HG03521 (cell line): Measurements from ENCODE around the gene SHQ1.
"Not testable (repeated sequence)": the region's sequence is repeated elsewhere in the genome, so short reads cannot be mapped to it uniquely, and the experiment has no call there.

Experiments used
- ATAC-seq: cut with Tn5 transposase; IDR thresholded peaks from one replicate; pipeline ENCODE4 v1.9.1; 2021; ENCODE audit warnings: mild to moderate bottlenecking, moderate library complexity; ENCODE audit not compliant: unreplicated experiment

The SHQ1 gene

DNA sequence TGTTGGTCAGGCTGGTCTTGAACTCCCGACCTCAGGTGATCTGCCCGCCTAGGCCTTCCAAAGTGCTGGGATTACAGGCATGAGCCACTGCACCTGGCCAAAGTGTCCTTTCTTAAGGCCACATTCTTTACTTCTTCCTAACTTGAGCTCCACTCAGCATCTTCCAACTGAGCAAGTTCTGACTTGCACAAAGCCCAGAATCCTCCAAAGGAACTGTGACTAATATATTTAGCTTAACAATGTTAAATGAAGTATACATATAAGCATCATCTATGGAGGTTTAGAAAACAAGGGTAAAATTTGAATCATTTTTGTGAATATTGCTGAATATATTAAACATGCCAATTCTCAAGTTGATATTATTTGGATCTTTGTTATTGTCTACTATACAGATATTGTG, 93.7 kb downstream of the SHQ1 start:
- no peak for ATAC-seq

DNA sequence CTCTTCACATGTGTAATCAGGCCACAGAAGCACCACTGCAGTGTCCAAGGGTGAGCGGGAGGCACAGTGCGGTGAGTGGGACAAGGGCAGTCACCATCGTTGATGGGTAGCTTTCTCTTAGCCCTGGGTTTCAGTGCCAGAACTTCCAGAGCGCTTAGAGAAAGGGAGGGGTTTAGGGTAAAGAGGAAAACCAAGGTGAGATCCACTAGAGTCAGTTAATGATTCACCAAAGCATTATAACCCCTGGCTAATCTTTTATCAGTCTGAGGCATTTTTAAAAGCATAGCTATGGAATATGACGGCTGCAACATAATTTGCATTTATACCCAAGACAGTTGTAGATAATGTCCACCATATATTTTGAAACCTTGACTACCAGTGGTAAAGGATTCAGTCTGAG, 94.8 kb downstream of the SHQ1 start:
- ATAC-seq: no peak

DNA sequence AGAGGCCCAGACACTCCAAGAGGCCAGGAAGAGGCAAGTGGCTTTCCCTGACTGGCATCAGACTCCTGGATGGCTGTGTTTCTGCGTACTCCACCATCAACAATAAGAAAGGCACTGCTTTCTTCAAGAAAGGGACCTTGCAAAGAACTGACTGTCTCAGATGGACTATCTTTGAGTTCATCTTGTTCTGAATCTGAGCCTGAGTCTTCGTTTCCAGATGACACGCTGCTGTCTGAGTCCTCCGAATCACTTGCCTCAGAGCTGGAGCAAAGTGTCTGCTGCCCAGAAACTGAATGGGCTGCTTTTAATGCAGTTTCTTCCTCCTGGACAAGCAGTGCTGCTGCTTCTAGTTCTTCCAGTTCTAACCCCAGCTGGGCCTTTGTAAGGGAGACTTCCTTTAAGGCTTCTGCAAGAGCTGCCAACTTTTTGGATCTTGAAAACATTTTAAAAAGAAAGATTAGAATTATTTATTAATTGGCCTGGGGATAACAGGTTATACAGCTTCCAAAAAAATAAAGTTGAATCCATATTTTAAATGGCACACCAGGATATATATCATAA, 97.8 kb downstream of the SHQ1 start:
- ATAC-seq: no peak

GRCh38 chr3:72748659-72749058, 99.6 kb downstream of the SHQ1 start:
- no peak for ATAC-seq

DNA sequence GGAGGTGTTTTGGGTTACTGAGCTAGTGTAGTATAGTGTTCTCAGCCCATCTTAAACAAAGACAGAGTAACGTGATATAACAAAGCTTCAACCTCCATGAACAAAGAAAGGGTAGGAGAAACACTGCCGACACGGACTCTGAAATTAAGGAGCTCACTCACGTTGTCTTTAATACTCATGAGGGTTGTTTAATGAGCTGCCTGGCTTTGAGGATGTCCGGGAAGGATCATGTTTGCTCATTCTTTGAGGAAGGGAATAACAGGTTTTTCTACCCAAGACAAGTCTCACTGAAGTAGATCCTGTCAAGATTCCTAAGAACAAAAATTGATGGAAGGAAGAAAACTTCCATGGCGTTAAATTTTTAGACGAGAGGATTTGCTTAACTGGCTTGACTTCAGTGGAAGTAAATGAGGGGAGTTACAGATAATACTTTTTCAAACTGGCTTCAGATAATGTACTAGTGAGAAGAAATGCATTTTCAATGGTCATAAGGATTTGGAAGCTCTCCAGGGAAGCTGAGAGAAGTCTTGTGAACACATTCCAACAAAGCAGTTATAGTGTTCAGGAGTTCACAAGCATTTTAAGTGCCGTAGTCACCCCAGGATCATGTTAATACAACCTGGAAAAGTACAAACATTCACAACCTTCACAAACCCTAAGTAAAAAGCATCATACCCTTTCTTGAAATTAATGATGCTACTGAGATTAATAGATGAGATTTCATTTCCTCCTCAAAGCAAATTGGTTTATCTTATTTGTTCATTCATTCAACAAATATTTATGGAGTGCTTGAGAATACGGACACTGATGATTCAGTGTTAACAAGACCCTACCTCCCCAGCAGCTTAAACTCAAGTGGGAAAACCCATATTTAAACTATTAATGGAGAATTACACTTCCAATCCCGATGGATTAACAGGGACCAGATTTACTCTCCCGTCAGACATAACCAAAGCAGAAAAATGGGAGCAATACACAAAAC, 101.5 kb downstream of the SHQ1 start:
- ATAC-seq: no peak

- no peak for ATAC-seq
These were observed 102.9 kb downstream of the SHQ1 start for GRCh38 chr3:72745146-72745999.

DNA sequence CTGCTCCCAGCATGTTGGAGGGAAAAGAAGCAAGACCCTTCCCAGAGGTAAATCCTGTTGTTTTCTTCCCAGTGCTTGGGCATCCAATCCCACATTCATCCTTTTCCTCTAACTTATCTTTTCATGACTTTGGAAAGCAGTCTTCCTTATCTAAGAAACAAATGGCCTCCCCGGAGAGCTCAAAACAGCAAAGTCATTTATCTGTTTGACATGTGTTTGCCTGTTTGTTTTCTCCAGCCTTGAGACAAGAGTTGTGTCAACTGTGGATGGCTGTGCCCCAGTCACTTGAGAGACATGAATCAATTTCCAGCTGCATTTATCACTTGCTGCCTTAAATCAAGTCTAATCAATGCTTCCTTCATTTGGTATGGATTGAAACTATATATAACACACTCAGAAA, 103.9 kb downstream of the SHQ1 start:
- no peak for ATAC-seq

DNA sequence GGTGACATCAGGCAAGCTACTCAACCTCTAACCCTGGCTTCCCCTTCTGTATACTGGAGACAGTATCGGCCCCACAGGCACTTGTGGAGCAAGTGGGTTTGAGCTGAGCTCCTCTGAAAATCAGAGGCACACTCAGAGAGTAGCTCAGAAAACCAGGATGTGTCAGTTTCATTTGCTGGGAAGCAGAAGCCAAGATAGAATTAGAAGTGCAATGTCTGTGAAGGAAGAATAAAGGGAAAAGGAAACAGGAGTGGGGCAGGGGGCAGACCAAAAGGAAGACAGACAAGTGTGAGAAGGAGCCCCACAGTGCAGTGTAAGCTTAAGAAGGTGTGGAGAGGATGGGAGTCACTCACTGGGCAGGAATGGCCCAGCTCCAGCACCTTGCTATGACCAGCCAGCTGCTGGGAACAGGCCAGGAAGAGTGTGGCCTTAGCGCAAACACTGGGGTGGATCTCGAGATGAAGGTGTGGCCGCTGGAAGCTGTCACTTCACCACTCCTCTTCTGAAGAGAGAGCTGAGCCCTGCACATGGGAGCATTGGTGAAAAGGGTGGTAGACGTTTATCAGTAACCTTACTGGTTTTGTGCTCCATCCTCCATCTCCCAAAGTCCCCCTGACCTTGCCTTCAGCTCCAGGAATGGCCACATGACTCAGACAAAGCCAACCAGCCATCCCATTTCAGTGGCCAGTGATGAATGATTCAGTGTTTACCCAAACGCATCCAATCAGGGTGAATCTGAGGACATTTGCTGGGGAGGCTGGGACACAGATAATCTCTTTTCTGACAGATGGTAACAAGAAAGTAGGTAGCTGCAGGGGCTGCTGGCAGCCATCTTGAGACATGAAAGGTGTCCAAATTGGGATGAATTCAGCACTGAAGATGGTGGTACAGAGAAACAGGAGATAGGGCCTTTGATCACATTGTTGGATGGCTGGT, 108.4 kb downstream of the SHQ1 start:
- ATAC-seq: no peak

GRCh38 chr3:72738752-72739530, 109.3 kb downstream of the SHQ1 start:
- ATAC-seq: peak; percentile 81

DNA sequence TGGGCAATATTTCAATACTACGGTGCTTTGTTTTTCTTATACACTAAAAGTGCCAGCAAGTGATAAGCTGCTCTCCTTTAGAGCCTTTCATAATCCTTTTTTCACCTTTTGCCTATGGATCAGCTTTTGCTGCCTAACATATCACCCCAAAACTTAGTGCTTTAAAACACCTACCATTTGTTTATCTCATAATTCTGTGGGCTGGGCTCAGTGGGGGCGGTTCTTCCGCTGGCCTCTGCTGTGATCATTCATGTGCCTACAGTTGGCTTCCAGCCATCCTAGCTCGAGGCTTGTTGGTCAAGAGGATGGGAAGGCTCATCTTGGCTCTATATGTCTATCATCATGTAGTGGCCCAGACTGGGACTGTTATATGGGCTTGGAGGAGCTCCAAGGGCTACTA, 113.2 kb downstream of the SHQ1 start:
- not testable (repeated sequence) for ATAC-seq

DNA sequence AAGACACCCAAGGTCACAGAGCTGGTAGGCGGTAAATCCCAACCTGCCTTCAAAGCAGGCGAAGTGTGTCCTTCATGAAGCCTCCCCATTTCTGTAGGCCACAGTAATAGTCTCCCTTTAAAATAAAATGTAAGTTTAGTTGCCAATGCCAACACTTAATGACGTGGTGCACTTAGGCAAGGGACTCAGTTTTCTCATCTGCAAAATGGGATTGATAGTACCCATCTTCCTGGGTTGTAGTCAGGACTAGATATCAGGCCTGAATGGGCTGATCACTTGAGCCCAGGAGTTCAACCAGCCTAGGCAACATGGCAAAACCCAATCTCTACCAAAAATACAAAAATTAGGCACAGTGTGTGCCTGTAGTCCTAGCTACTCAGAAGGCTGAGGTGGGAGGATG, 114.6 kb downstream of the SHQ1 start:
- ATAC-seq: no peak

DNA sequence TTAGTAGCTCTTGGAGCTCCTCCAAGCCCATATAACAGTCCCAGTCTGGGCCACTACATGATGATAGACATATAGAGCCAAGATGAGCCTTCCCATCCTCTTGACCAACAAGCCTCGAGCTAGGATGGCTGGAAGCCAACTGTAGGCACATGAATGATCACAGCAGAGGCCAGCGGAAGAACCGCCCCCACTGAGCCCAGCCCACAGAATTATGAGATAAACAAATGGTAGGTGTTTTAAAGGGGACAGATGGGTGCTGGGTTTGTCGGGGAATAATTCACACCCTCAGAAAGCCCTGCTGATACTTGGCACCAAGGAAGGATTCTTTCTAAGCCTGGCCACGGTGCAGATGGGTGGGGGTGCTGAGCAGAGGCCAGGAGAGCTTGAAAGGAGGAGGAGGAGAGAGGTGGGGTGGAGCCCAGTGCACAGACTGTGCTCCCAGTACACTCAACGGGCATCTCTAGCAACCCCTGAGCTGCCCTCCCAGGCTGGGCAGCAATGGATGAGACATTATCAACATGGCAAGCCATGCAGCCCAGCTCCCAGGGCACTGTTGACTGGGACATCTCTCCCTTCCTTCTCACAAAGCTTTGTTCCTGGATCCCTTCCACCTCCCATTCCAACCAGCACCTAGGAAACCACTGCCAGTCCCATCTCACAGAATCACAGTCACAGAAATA, 115.4 kb downstream of the SHQ1 start:
- not testable (repeated sequence) for ATAC-seq

GRCh38 chr3:72728958-72729467, 119.2 kb downstream of the SHQ1 start:
- ATAC-seq: no peak

DNA sequence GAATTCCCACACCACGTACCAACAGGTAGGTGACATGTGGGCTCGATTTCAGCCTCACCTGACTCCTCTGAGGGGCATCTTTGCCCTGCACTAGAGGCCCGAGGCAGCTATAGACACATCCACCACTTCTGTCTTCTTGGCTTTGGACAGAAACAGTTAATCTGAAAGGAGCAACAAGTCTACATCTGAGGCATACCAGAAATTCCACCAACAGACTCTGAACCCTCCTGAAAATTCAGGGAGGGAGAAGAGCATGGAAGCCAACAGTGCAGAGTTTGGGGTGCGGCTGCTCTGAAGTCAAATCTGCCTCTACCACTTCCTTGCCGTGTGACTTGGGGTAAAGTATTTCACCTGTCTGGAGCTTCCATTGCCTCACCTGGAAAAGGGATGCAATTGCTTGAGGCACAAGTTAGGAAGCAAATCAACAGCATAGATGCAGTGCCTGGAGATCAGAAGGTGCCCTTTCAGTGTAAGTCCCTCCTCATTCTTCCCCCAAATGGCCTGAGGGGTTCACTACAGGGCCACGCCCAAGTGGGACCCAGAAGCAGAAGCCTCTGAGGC, 119.8 kb downstream of the SHQ1 start:
- no peak for ATAC-seq

DNA sequence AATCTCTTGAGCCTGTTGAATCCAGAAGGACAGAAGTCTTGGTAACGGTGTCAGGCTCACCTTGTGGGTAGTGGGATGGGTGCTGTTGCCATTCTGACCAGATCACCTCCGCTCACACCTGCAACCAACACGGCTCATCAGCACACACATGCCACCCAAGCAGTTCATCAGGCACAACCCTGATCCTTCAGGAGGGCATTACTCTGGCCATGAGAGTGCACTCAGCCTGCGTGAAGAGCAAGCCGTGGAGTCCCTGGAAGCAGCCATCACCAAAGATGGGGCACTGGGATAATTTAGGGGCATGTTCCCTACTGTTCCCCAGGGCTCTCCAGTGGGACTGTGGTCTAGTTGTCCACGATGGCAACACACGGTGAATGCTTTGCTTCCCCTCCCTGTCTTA, 120.5 kb downstream of the SHQ1 start:
- ATAC-seq: no peak

- ATAC-seq: no peak
These were observed 121.1 kb downstream of the SHQ1 start for GRCh38 chr3:72727172-72727571.

- ATAC-seq: no peak
These were observed 123.0 kb downstream of the SHQ1 start for GRCh38 chr3:72725229-72725628.

DNA sequence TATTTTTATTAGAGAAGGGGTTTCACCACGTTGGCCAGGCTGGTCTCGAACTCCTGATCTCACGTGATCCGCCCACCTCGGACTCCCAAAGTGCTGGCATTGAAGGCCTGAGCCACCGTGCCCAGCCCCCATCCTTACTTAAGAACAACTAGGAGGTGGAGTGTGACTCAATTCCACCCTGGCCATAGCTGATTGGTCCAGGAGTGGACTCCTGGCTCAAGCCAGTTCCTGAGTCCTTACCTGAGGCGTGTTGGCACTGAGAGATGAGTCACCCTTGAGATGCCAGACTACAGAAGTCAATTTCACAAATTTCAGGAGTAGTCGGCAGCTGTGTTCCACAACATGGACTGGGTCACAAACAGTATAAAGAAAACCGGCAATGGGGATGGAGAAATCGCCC, 124.2 kb downstream of the SHQ1 start:
- ATAC-seq: no peak
